ENCODE data around the gene NAXE.

- TF ChIP-seq CTCF (conservative IDR thresholded peaks at IDR 0.05): no peak
- no peak for TF ChIP-seq EZH2 (IDR thresholded peaks at IDR 0.05; ENCODE audit: low read depth)
Observed at GRCh38 chr1:156640842-156641706, 49.5 kb downstream of the NAXE start.
